ENCODE data around the gene HRH2.

The HRH2 gene

DNA sequence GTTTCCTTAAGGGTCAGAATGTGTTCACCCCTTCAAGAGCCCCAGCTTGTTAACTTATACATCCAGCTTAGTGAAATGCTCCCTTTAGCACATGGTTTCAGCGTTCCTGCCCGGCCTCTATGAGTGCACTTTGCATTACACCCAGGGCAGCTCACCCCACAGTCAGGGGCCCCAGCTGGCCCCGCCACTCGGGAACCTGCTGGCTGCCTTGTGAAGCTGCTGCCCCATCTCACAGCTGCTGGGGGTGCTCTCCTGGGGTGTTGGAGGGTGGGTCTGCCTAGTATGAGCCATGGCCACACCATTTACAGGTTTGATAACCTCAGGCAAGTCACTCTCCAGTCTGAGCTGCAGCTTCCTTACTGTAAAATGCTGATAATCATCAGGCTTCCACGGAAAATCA, 32.2 kb downstream of the HRH2 start:
- H3K4me3 ChIP-seq (ENCODE audit: low read depth, low read length), result no peak overlapping the region
- H3K27ac ChIP-seq, result no peak overlapping the region
- TF ChIP-seq, protein P1, sequence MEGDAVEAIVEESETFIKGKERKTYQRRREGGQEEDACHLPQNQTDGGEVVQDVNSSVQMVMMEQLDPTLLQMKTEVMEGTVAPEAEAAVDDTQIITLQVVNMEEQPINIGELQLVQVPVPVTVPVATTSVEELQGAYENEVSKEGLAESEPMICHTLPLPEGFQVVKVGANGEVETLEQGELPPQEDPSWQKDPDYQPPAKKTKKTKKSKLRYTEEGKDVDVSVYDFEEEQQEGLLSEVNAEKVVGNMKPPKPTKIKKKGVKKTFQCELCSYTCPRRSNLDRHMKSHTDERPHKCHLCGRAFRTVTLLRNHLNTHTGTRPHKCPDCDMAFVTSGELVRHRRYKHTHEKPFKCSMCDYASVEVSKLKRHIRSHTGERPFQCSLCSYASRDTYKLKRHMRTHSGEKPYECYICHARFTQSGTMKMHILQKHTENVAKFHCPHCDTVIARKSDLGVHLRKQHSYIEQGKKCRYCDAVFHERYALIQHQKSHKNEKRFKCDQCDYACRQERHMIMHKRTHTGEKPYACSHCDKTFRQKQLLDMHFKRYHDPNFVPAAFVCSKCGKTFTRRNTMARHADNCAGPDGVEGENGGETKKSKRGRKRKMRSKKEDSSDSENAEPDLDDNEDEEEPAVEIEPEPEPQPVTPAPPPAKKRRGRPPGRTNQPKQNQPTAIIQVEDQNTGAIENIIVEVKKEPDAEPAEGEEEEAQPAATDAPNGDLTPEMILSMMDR (IDR thresholded peaks at IDR 0.05; ENCODE audit: low read depth, low read length), result no peak
- DNase-seq, result no peak
- no peaks in the 10 kb centered on the region for H3K36me3 ChIP-seq
- H3K27me3 ChIP-seq (ENCODE audit: insufficient read depth, low read depth, severe bottlenecking), result no peaks in the 10 kb centered on the region
- no peaks in the 10 kb centered on the region for H3K9me3 ChIP-seq (ENCODE audit: severe bottlenecking)

DNA sequence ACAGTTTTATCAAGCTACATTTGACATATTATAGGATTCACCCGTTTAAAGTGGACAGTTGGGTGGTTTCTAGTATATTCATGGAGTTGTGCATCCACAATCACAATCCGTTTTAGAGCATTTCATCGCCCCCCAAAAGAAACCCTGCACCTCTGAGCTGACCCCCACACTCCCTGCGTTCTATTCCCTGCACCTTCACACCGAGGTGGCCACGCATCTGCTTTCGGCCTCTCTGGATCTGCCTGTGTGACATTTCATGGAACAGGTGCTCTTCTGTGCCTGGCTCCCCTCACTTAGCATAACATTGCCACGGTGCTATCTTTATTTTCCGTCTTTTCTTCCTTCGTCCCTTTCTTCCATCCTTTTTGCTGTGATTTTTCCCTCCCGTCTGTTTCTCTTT, 32.7 kb downstream of the HRH2 start:
- no peaks in the 10 kb centered on the region for H3K36me3 ChIP-seq
- H3K4me3 ChIP-seq (ENCODE audit: low read depth, low read length), result no peak overlapping the region
- H3K9me3 ChIP-seq (ENCODE audit: severe bottlenecking), result no peaks in the 10 kb centered on the region
- TF ChIP-seq, protein P1 (IDR thresholded peaks at IDR 0.05; ENCODE audit: low read depth, low read length), result no peak
- H3K27me3 ChIP-seq (ENCODE audit: insufficient read depth, low read depth, severe bottlenecking), result no peaks in the 10 kb centered on the region
- DNase-seq, result no peak
- H3K27ac ChIP-seq, result peak overlapping the region; percentile 23; the same call in 1 of the 2 replicates

DNA sequence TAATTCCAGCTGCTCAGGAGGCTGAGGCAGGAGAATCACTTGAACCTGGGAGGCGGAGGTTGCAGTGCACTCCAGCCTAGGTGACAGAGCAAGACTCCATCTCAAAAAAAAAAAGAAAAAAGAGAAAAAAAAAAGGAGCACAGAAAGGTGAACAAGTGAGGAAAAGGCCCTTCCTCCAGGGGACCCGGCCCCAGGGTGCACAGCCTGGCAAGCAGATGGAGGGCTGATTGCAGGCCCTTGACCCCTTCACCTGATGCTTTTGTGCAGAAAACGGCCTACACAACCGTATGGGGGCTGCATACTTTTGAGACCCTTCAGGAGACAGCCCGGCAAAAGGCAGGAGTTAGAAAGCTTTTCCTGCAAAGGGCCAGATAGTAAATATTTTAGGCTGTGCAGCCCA, 33.9 kb downstream of the HRH2 start:
- no peaks in the 10 kb centered on the region for H3K27me3 ChIP-seq (ENCODE audit: insufficient read depth, low read depth, severe bottlenecking)
- H3K36me3 ChIP-seq, result no peaks in the 10 kb centered on the region
- TF ChIP-seq, protein P1 (IDR thresholded peaks at IDR 0.05; ENCODE audit: low read depth, low read length), result no peak
- no peak overlapping the region for H3K27ac ChIP-seq
- no peaks in the 10 kb centered on the region for H3K9me3 ChIP-seq (ENCODE audit: severe bottlenecking)
- no peak overlapping the region for H3K4me3 ChIP-seq (ENCODE audit: low read depth, low read length)
- no peak for DNase-seq

DNA sequence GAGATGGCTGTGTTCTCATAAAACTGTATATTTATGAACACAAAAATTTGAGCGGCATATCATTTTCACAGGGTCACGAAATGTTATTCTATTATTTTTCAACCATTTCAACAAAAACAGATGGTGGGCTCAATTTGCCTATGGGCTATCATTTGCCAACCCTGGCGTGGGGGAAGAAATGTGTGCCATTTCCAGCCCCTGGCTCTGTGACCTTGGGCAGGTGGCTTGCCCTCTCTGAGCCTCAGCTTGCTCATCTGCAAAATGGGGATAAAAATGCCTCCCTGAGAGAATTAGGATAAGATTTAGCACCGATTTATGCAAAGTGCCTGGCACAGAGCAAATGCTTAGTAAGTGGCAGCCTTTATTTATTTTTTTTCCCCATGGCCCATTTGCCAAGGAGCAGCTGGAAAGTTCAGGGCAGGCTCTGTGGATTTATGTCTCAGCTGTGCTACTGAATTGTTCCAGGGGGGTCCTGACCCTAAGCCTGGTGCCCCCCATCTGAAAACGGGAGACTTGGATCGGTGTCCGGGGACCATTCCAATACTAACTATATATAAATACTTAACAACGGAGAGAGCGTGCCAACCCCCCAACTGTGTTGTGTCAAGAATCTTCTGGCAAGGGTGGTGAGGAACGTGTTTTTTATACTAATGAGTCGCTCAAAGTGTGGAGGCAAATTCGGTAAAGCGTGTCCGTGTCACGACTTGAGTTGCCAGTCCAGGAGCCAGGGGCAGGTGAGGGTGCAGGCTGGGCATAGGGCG, 34.5 kb downstream of the HRH2 start:
- no peaks in the 10 kb centered on the region for H3K9me3 ChIP-seq (ENCODE audit: severe bottlenecking)
- H3K27me3 ChIP-seq (ENCODE audit: insufficient read depth, low read depth, severe bottlenecking), result no peaks in the 10 kb centered on the region
- H3K27ac ChIP-seq, result no peak overlapping the region
- TF ChIP-seq, protein P1 (IDR thresholded peaks at IDR 0.05; ENCODE audit: low read depth, low read length), result no peak
- H3K36me3 ChIP-seq, result no peaks in the 10 kb centered on the region
- no peak overlapping the region for H3K4me3 ChIP-seq (ENCODE audit: low read depth, low read length)
- DNase-seq, result no peak

DNA sequence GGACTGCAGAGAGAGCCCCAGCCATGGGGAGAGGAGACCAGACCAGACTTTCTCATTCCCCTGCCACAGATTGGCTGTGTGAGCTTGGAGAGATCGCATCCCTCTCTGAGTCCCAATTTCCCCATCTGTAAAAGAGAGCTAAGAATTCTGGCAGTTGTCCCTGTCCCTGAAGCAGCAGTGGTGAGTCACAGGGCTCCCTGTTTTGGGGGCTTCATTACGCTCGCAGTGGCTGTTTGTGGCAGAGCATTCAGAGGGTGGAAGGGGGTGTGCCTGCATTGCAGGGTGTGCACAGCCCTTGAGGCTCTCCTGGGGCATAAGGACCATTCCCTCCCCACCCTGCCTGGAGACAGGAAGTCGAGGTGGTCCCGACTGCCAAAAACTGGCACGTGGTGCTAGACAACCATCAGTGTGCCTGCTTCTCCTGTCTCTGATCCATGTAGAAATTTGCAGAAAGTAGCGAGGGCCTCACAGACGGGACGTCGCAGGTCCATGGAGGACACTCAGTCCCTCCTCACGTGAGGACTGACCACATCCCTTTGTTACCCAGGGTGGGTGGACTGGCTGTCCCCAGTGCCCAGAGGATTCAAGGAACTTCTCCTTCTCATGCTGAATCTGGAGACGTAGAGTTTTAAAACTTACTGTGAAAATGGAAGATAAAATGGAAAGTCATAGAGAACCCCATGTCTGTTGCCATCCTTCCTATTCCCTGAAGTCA, 35.3 kb downstream of the HRH2 start:
- Histone ChIP-seq H3K27ac (no peak overlapping the region), H3K9me3 (ENCODE audit: severe bottlenecking) (no peaks in the 10 kb centered on the region), H3K36me3 (no peaks in the 10 kb centered on the region), H3K4me3 (ENCODE audit: low read depth, low read length) (no peak overlapping the region), H3K27me3 (ENCODE audit: insufficient read depth, low read depth, severe bottlenecking) (no peaks in the 10 kb centered on the region)
- no peak for DNase-seq
- TF ChIP-seq, protein P1 (IDR thresholded peaks at IDR 0.05; ENCODE audit: low read depth, low read length), result no peak

All from WERI-Rb-1 (cell line).